K562 (cell line): ENCODE results near the gene NPAS2. TPM values are rescaled to one million over a fixed set of nuclear protein-coding genes. Genes with fewer than 3 reads are reported as not detected.

ENCODE experiments used
- ARID1B ChIP-seq: fragments of 450-650 bp; IDR thresholded peaks from 2 replicates; pipeline ENCODE4 v1.6.1; 2016; ENCODE audit warnings: antibody characterized with exemption, mild to moderate bottlenecking, inconsistent platforms
- BCOR ChIP-seq: fragments of 450-650 bp; IDR thresholded peaks from 2 replicates; pipeline ENCODE4 v1.6.1; 2016
- EGR1 ChIP-seq: fragments of 450-650 bp; conservative IDR thresholded peaks from 2 replicates; pipeline ENCODE4 v1.6.1; 2017; ENCODE audit warnings: mild to moderate bottlenecking
- ESRRA ChIP-seq: fragments of 450-650 bp; IDR thresholded peaks from 2 replicates; pipeline ENCODE4 v1.6.1; 2014; ENCODE audit warnings: low read depth, mild to moderate bottlenecking, moderate library complexity, borderline replicate concordance
- ETV6 ChIP-seq, 3 experiments: fragments of 150-350 bp in 1 of 3; sonication (generic) in 1 of 3; formaldehyde crosslinking in 1 of 3; IDR thresholded peaks; 2 replicates each; pipeline versions ENCODE4 v1.6.1 to v1.8.0; 2014 to 2022; ENCODE audit warnings: borderline replicate concordance in 2 of 3, low read depth in 2 of 3, antibody characterized with exemption in 1 of 3, low read length in 1 of 3, mild to moderate bottlenecking in 1 of 3, missing genetic modification reagents in 1 of 3
- GABPB2 ChIP-seq: fragments of 250-450 bp; sonication (Bioruptor Pico); conservative IDR thresholded peaks from 2 replicates; pipeline ENCODE4 v1.5.1; 2021; ENCODE audit warnings: mild to moderate bottlenecking
- HDGF ChIP-seq: fragments of 450-650 bp; IDR thresholded peaks from 2 replicates; pipeline ENCODE4 v1.6.1; 2016
- KDM1A ChIP-seq, 2 experiments: fragments of 450-650 bp; IDR thresholded peaks; 2 replicates each; pipeline ENCODE4 v1.6.1; 2016; ENCODE audit warnings: mild to moderate bottlenecking in 2 of 2
- KLF1 ChIP-seq: fragments of 450-650 bp; IDR thresholded peaks from 2 replicates; pipeline ENCODE4 v1.6.1; 2016; ENCODE audit warnings: missing genetic modification characterization, missing compliant biosample characterization
- KLF13 ChIP-seq: fragments of 450-650 bp; IDR thresholded peaks from 2 replicates; pipeline ENCODE4 v1.6.1; 2016; ENCODE audit warnings: missing genetic modification characterization, low read depth, mild to moderate bottlenecking, missing compliant biosample characterization, moderate library complexity, borderline replicate concordance
- NR2C2 ChIP-seq, 2 experiments: fragments of 200-800 bp in 1 of 2; sonication (Bioruptor generic) in 1 of 2; sonication (generic) in 1 of 2; formaldehyde crosslinking in 1 of 2; IDR thresholded peaks; 2 replicates each; pipeline versions ENCODE4 v1.6.1 to v1.8.0; 2016 to 2022; ENCODE audit warnings: mild to moderate bottlenecking in 1 of 2, missing compliant biosample characterization in 1 of 2, missing genetic modification characterization in 1 of 2, missing genetic modification reagents in 1 of 2
- RBM17 ChIP-seq: fragments of 200-400 bp; formaldehyde crosslinking; IDR thresholded peaks from 2 replicates; pipeline ENCODE4 v1.6.1; 2017; ENCODE audit warnings: low read depth, mild to moderate bottlenecking, low read length, borderline replicate concordance
- SIX5 ChIP-seq, 2 experiments: IDR thresholded peaks; 2 replicates each; pipeline ENCODE4 v1.6.1; 2011; ENCODE audit warnings: low read length in 2 of 2, borderline replicate concordance in 1 of 2, low read depth in 1 of 2, mild to moderate bottlenecking in 1 of 2, moderate library complexity in 1 of 2; ENCODE audit not compliant: insufficient read depth in 1 of 2
- THRAP3 ChIP-seq: fragments of 450-650 bp; IDR thresholded peaks from 2 replicates; pipeline ENCODE4 v1.6.1; 2016; ENCODE audit warnings: mild to moderate bottlenecking, inconsistent platforms, borderline replicate concordance
- ZBTB7A ChIP-seq: IDR thresholded peaks from 2 replicates; pipeline ENCODE4 v1.6.1; 2011; ENCODE audit warnings: low read depth, mild to moderate bottlenecking, low read length, moderate library complexity, borderline replicate concordance; ENCODE audit not compliant: control insufficient read depth
- ZBTB8A ChIP-seq: fragments of 450-650 bp; IDR thresholded peaks from 2 replicates; pipeline ENCODE4 v1.6.1; 2018; ENCODE audit warnings: mild to moderate bottlenecking, moderate library complexity; ENCODE audit not compliant: partially characterized antibody
- ZFP30 ChIP-seq: fragments of 250-450 bp; sonication (Bioruptor Pico); IDR thresholded peaks from 2 replicates; pipeline ENCODE4 v1.8.0; 2022; ENCODE audit warnings: moderate library complexity, mild to moderate bottlenecking, inconsistent platforms, borderline replicate concordance
- ZNF121 ChIP-seq: sonication (generic); formaldehyde crosslinking; conservative IDR thresholded peaks from 2 replicates; pipeline ENCODE4 v1.8.0; 2022; ENCODE audit warnings: missing genetic modification reagents
- ZNF24 ChIP-seq: fragments of 450-650 bp; IDR thresholded peaks from 2 replicates; pipeline ENCODE4 v1.6.1; 2016
- ZNF79 ChIP-seq: fragments of 250-450 bp; sonication (Bioruptor Pico); IDR thresholded peaks from 2 replicates; pipeline ENCODE4 v1.4.0; 2020; ENCODE audit warnings: low read depth, mild to moderate bottlenecking, moderate library complexity
- polyA plus RNA-seq, 8 experiments: library from polyadenylated mRNA; depleted of rRNA in 4 of 8; stranded (reverse) in 5 of 8; unstranded in 3 of 8; fragments of >200 nt; fragmentation: Nextera tagmentation in 2 of 8; fragmentation: Illumina TruSeq in 1 of 8; extraction: Ambion mirVana in 2 of 8; extraction: Trizol in 1 of 8; gene quantifications; 2 replicates each; pipeline versions ENCODE4 v1.2.1 to v1.2.3, GENCODE V29; 2011 to 2014; ENCODE audit warnings: inconsistent platforms in 1 of 8, missing spikeins in 1 of 8
- total RNA-seq, 7 experiments: library from RNA; depleted of rRNA in 6 of 7; stranded (reverse); fragments of >200 nt in 6 of 7; fragmentation: Illumina TruSeq in 2 of 7; extraction: Trizol in 2 of 7; gene quantifications; 2 replicates each; pipeline versions ENCODE4 v1.2.1 to v1.2.3, GENCODE V29; 2011 to 2021; ENCODE audit warnings: low replicate concordance in 1 of 7
- TF ChIP-seq, protein P1 (sequence below): fragments of 250-450 bp; sonication (Bioruptor Pico); IDR thresholded peaks from 2 replicates; pipeline ENCODE4 v1.5.0; 2022; ENCODE audit warnings: mild to moderate bottlenecking
- TF ChIP-seq, protein P2 (sequence below): fragments of 450-650 bp; IDR thresholded peaks from 2 replicates; pipeline ENCODE4 v1.6.1; 2017; ENCODE audit warnings: mild to moderate bottlenecking, moderate library complexity

The NPAS2 gene
- total and polyA plus RNA-seq, 9 of the 15 experiments (the other 6 are each of a cell fraction or from before 2014, with no cell fraction given) = 0.06 to 0.29 (median 0.07) TPM; not detected in 5

DNA sequence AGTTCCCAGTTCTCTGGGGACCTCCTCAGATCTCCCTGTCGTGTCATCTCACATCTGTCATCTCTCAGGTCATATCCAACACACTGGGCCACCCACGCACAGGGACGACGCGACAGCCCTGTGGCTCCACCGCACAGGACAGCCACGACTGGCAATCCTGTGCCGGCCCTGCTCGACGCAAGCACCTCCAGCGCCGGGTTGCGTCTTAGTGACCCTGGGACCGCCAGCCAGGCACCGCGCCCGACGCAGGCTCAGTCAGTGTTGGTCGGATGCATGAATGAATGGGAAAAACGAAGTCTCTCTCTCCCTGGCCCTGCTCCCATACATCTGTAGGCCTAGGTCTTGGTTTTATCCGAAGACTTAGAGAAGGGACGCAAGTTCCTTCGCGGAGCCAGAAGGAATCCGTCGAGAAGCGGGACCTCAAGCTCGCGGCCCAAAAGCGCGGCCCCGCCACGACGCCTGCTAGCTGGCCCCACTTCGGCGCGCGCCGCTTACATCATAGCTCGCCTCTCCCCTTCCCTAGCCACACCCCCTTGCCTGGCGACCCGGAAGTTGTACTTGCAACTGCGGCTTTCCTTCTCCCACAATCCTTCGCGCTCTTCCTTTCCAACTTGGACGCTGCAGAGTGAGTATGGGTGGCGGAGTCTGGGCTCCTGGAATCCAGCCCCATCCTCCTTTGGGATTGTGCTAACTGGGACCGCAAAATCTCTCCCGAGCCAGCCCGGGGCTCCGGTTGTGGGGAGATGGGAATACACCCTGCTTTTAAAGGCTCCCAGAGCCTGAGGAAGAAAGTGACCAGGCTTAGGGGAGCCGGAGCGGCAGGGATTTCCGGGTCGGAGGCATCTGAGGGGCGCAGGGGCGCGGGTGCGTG, 182.0 kb downstream of the NPAS2 start, which contains the start of gene RPL31 (continued):
- TF ChIP-seq, protein P1, sequence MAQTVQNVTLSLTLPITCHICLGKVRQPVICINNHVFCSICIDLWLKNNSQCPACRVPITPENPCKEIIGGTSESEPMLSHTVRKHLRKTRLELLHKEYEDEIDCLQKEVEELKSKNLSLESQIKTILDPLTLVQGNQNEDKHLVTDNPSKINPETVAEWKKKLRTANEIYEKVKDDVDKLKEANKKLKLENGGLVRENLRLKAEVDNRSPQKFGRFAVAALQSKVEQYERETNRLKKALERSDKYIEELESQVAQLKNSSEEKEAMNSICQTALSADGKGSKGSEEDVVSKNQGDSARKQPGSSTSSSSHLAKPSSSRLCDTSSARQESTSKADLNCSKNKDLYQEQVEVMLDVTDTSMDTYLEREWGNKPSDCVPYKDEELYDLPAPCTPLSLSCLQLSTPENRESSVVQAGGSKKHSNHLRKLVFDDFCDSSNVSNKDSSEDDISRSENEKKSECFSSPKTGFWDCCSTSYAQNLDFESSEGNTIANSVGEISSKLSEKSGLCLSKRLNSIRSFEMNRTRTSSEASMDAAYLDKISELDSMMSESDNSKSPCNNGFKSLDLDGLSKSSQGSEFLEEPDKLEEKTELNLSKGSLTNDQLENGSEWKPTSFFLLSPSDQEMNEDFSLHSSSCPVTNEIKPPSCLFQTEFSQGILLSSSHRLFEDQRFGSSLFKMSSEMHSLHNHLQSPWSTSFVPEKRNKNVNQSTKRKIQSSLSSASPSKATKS (CRISPR knock-in tag) = no peak
- TF ChIP-seq NR2C2 (CRISPR knock-in tag; IDR thresholded peaks at IDR 0.05) (peak; percentile 98), NR2C2 (tag; IDR thresholded peaks at IDR 0.05) (peak; percentile 100), ETV6 (IDR thresholded peaks at IDR 0.05; ENCODE audit: borderline replicate concordance in 1 of 2, low read depth in 2 of 2, low read length in 1 of 2) (no peak), ETV6 (CRISPR knock-in tag; IDR thresholded peaks at IDR 0.05; ENCODE audit: borderline replicate concordance) (peak; percentile 100), ZNF24 (peak; percentile 60), RBM17 (no peak), ZFP30 (CRISPR knock-in tag) (no peak), ESRRA (peak; percentile 33; the same call in 1 of the 2 replicates), ZBTB8A (no peak), ARID1B (no peak; the same call in 1 of the 2 replicates), ZNF121 (CRISPR knock-in tag) (peak; percentile 86), KLF13 (peak; percentile 71), GABPB2 (CRISPR knock-in tag) (no peak), ZBTB7A (peak; percentile 41; the same call in 1 of the 2 replicates), HDGF (no peak), BCOR (no peak), ZNF79 (CRISPR knock-in tag) (no peak), THRAP3 (no peak), EGR1 (peak; percentile 91), KDM1A (IDR thresholded peaks at IDR 0.05) (no peak), KLF1 (tag) (0 out of 2 replicates have a peak, but pooled peaks have one; percentile 25), SIX5 (IDR thresholded peaks at IDR 0.05; ENCODE audit: borderline replicate concordance in 1 of 2, insufficient read depth in 1 of 2, low read depth in 1 of 2, low read length in 2 of 2) (peak in 1 of 2 experiments; percentile 16; a peak in 1 of 4 replicates)
- TF ChIP-seq, protein P2, sequence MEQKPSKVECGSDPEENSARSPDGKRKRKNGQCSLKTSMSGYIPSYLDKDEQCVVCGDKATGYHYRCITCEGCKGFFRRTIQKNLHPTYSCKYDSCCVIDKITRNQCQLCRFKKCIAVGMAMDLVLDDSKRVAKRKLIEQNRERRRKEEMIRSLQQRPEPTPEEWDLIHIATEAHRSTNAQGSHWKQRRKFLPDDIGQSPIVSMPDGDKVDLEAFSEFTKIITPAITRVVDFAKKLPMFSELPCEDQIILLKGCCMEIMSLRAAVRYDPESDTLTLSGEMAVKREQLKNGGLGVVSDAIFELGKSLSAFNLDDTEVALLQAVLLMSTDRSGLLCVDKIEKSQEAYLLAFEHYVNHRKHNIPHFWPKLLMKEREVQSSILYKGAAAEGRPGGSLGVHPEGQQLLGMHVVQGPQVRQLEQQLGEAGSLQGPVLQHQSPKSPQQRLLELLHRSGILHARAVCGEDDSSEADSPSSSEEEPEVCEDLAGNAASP = no peak
